HEK293 (cell line): ENCODE data around the gene SESTD1.

Experiments used
- CTCF ChIP-seq: fragments of 450-650 bp; formaldehyde crosslinking; IDR thresholded peaks from 2 replicates; pipeline ENCODE4 v1.5.1; 2016; ENCODE audit warnings: missing biosample characterization, missing genetic modification characterization
- ZBTB26 ChIP-seq: fragments of 450-650 bp; formaldehyde crosslinking; optimal IDR thresholded peaks from 2 replicates; pipeline ENCODE3; 2016; ENCODE audit warnings: missing biosample characterization, mild to moderate bottlenecking, missing genetic modification characterization

- TF ChIP-seq CTCF (no peak), ZBTB26 (no peak)
These were observed 14.5 kb downstream of the SESTD1 start for GRCh38 chr2:179250095-179250494.
